GM23248 (cell line): Measurements from ENCODE around the gene ZNF143.
"Not testable (repeated sequence)": the region's sequence is repeated elsewhere in the genome, so short reads cannot be mapped to it uniquely, and the experiment has no call there.

Source experiments
- EZH2 ChIP-seq: fragments of 200-600 bp; sonication (generic); IDR thresholded peaks from 2 replicates; pipeline ENCODE4 v1.6.1; 2018; ENCODE audit warnings: antibody characterized with exemption, mild to moderate bottlenecking; ENCODE audit not compliant: insufficient read depth, poor library complexity, severe bottlenecking
- EZH2phosphoT487 ChIP-seq: fragments of 200-600 bp; sonication (generic); IDR thresholded peaks from 2 replicates; pipeline ENCODE4 v1.6.1; 2018; ENCODE audit warnings: antibody characterized with exemption, moderate library complexity, mild to moderate bottlenecking, low read depth; ENCODE audit not compliant: insufficient read depth

DNA sequence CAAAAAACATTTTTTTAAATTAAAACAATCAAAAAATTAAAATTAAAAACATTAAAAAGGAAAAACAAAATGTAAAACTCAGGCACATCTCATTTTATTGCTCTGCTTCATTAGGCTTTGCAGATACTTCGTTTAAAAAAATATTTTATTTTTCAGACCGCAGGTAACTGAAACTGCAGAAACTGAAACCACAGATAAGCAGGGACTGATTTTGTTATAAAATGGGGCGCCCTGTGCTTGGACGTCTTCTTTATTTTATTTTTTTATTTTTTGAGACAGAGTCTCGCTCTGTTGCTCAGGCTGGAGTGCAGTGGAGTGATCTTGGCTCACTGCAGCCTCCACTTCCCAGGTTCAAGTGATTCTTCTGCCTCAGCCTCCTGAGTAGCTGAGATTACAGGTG is 88.4 kb downstream of the ZNF143 start:
- TF ChIP-seq EZH2phosphoT487, EZH2: not testable (repeated sequence)
